Mucosa of rectum (tissue), 2 donors: Measurements from ENCODE around the gene FXN.
"Not testable (repeated sequence)": the region's sequence is repeated elsewhere in the genome, so short reads cannot be mapped to it uniquely, and the experiment has no call there.

Experiments used
- H3K27ac ChIP-seq, 2 donors: one replicate each; pipeline ENCODE4 v1.7.0; 2013; ENCODE audit warnings: inconsistent platforms in 2 of 2, low read depth in 2 of 2, low read length in 2 of 2
- H3K27me3 ChIP-seq, 2 donors: one replicate each; pipeline ENCODE4 v1.7.0; 2013; ENCODE audit warnings: low read length in 2 of 2; ENCODE audit not compliant: control insufficient read depth in 2 of 2, insufficient read depth in 2 of 2
- H3K36me3 ChIP-seq, 2 donors: one replicate each; pipeline ENCODE4 v1.7.0; 2013; ENCODE audit warnings: low read length in 2 of 2; ENCODE audit not compliant: control insufficient read depth in 2 of 2, insufficient read depth in 2 of 2
- H3K4me1 ChIP-seq, 2 donors: one replicate each; pipeline ENCODE4 v1.7.0; 2013; ENCODE audit warnings: low read length in 2 of 2, mild to moderate bottlenecking in 1 of 2; ENCODE audit not compliant: control insufficient read depth in 2 of 2, insufficient read depth in 2 of 2
- H3K4me3 ChIP-seq, 2 donors: one replicate each; pipeline ENCODE4 v1.7.0; 2013; ENCODE audit warnings: low read length in 2 of 2
- H3K9ac ChIP-seq, 2 donors: one replicate each; pipeline ENCODE4 v1.7.0; 2013; ENCODE audit warnings: low read length in 2 of 2, low read depth in 1 of 2, mild to moderate bottlenecking in 1 of 2
- H3K9me3 ChIP-seq, 2 donors: one replicate each; pipeline ENCODE4 v1.7.0; 2013; ENCODE audit warnings: low read length in 2 of 2; ENCODE audit not compliant: control insufficient read depth in 2 of 2
- donor health status: healthy.
- donor health status: Normal muscosa, but diverticular disease.

Gene FXN

DNA sequence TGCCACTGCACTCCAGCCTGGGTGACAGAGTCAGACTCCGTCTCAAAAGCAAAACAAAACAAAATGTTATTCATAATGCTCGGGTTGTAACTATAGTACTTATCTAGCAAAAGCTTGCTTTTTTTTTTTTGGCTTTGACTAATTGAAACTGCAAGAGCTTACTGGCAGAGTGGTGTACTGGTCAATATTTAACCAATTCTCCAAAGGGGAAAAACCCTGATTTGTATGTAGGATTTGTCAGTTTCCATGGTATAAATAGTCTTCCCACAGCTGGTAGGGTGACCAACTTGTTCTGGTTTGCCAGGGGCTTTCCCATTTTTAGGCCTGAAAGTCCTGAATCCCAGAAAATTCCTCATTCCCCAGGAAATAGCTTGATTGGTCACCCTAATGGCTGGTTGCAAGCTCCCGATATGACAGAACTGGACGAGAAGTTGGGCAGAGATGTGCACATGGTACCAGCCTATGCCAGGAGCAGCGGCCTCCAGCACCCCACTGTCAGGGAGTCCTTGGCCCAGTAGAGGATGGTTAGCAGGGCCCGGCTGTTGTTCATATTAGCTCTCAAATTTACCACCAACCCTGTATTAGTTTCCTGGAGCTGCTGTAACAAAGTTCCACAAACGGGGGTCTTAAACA lies 58.0 kb downstream of the FXN start:
- Histone ChIP-seq H3K27ac (no peak overlapping the region), H3K4me3 (peak overlapping the region in 1 of 2 donors; percentile 7), H3K27me3 (no peaks in the 10 kb centered on the region), H3K4me1 (peaks cover 13 to 15% of the 10 kb centered on the region in 2 donors), H3K9me3 (no peaks in the 10 kb centered on the region), H3K36me3 (no peaks in the 10 kb centered on the region), H3K9ac (no peak overlapping the region)

DNA sequence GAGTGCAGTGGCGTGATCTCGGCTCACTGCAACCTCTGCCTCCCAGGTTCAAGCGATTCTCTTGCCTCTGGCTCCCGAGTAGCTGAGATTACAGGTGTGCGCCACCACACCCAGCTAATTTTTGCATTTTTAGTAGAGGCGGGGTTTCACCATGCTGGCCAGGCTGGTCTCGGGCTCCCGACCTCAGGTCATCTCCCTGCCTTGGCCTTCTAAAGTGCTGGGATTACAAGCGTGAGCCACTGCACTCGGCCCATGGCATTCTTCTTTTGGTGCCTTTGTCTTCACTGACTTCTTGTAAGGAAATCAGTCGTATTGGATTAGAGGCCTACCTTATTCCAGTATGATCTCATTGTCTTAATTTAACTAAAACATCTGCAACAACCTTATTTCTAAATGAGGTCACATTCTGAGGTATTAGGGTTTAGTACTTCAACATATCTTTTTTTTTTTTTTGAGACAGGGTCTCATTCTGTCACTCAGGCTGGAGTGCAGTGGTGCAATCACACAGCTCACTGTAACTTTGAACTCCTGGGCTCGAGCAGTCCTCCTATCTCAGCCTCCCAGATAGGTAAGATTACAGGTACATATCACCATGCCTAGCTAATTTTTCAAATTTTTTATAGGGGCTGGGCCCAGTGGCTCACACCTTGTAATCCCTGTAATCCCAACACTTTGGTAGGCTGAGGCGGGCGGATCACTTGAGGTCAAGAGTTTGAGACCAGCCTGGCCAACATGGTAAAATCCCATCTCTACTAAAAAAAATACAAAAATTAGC lies 59.0 kb downstream of the FXN start:
- peaks cover 13 to 20% of the 10 kb centered on the region in 2 donors for H3K4me1 ChIP-seq
- not testable (repeated sequence) for H3K4me3 ChIP-seq, H3K27ac ChIP-seq

DNA sequence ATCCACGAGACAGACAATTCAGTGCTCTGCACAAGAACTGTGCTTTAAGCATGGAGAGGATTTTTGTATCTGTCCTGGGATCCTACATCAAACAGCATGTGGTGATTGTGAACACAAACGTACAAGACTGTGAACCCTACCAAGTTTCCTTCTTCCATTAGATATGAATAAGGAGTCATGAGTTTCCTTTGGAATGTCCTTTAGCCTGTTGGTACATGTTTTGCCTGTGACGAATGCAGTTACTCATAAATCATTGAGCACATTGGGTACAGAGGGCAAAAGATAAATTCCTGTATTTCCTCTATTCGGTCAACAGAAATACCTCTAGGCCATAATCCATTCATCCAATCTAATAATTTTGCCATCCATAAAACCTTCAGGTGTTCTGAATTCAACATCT lies 61.5 kb downstream of the FXN start:
- peak overlapping the region; percentile 69 to 83 for H3K27ac ChIP-seq
- H3K4me3 ChIP-seq: peak overlapping the region in 1 of 2 donors; percentile 56
- no peaks in the 10 kb centered on the region for H3K27me3 ChIP-seq

More for the DNA sequence above, 59.0 kb downstream of the FXN start:
- not testable (repeated sequence) for H3K27me3 ChIP-seq, H3K36me3 ChIP-seq, H3K9me3 ChIP-seq, H3K9ac ChIP-seq

DNA sequence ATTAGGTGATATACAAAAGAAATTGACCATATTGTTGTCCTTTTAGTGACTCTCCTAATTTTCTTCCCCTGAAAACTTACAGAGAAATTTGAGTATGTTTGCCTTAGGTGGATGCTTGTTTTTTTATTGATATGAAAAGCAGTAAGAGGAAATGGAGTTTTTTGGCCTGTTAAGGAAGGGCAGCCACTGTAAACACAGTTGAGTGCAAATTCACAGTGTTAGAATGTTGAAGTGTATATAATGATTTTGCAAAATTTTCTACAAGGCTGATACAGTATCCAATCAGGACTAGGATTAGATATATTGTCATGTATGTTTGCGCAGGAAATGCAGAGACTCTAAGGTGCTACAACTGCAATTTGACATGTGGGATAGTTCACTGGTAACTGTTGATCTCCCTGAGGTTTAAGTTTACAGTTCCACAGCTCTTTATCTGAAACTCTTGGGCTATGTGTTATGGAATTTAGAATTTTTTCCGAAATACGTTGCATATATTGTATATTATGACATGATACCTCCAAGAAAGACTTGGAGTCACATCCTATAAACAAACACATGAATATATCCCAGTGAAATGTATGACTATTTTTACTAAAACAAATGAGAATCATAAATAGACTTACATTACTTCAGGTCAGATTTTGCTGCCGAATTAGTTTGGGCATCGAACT lies 62.5 kb downstream of the FXN start:
- Histone ChIP-seq H3K27ac (peak overlapping the region; percentile 71 to 79), H3K4me1 (peaks cover 17 to 20% of the 10 kb centered on the region in 2 donors), H3K27me3 (no peaks in the 10 kb centered on the region), H3K4me3 (peak overlapping the region in 1 of 2 donors; percentile 1), H3K36me3 (no peaks in the 10 kb centered on the region), H3K9ac (peak overlapping the region in 1 of 2 donors; percentile 23), H3K9me3 (no peaks in the 10 kb centered on the region)

More for the DNA sequence above, 61.5 kb downstream of the FXN start:
- no peaks in the 10 kb centered on the region for H3K9me3 ChIP-seq
- peaks cover 16 to 20% of the 10 kb centered on the region in 2 donors for H3K4me1 ChIP-seq
- H3K36me3 ChIP-seq: no peaks in the 10 kb centered on the region
- peak overlapping the region in 1 of 2 donors; percentile 27 for H3K9ac ChIP-seq

DNA sequence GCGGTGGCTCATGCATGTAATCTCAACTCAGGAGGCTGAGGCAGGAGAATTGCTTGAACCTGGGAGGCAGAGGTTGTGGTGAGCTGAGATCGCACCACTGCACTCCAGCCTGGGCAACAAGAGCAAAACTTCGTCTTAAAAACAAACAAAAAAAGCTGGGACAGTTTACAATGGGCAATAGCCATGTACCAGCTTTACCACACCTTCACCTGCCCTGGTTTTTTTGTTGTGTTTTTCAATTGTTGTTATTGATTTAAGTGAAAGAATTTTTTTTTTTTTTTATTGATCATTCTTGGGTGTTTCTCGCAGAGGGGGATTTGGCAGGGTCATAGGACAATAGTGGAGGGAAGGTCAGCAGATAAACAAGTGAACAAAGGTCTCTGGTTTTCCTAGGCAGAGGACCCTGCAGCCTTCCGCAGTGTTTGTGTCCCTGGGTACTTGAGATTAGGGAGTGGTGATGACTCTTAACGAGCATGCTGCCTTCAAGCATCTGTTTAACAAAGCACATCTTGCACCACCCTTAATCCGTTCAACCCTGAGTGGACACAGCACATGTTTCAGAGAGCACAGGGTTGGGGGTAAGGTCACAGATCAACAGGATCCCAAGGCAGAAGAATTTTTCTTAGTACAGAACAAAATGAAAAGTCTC lies 67.9 kb downstream of the FXN start:
- H3K4me1 ChIP-seq: peaks cover 7 to 18% of the 10 kb centered on the region in 2 donors
- H3K9me3 ChIP-seq, H3K27ac ChIP-seq, H3K4me3 ChIP-seq, H3K36me3 ChIP-seq, H3K27me3 ChIP-seq, H3K9ac ChIP-seq: not testable (repeated sequence)

DNA sequence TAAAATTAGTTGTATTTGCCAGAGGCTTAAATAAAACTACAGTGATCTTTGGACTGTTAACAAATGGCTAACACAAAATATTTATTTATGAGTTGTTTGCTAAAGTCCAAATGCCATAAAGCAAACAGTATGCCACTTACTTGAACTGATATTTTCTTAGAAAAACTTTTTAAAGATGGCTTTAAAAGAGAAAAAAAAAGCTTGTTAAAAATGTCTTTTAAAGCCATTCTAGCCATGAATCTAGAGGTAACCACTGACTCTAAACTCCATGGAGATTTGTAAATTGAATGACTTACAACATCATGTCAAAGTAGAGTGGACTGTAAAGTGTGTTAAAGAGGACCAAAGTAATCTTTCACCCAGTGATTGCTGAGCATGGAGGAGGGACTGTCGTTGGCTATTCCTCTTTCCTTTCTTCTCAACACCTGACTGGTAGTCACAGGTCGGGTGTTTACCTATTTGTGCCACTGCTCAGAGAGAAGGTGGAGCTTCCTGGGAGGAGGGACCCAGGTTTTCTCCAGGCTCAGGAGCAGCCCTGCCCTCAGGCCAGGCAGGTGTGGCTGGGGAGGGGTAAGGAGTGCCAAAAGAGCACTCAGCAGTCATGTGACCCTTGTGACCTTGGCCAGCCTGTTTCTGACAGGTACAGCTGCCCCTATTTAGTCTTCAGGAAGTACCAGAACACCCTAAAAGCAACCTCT lies 69.4 kb downstream of the FXN start:
- peak overlapping the region; percentile 79 to 94 for H3K27ac ChIP-seq
- H3K27me3 ChIP-seq: no peaks in the 10 kb centered on the region
- no peaks in the 10 kb centered on the region for H3K9me3 ChIP-seq
- H3K4me3 ChIP-seq: peak overlapping the region in 1 of 2 donors; percentile 31
- H3K36me3 ChIP-seq: no peaks in the 10 kb centered on the region
- peaks cover 3 to 11% of the 10 kb centered on the region in 2 donors for H3K4me1 ChIP-seq
- peak overlapping the region; percentile 41 to 65 for H3K9ac ChIP-seq

DNA sequence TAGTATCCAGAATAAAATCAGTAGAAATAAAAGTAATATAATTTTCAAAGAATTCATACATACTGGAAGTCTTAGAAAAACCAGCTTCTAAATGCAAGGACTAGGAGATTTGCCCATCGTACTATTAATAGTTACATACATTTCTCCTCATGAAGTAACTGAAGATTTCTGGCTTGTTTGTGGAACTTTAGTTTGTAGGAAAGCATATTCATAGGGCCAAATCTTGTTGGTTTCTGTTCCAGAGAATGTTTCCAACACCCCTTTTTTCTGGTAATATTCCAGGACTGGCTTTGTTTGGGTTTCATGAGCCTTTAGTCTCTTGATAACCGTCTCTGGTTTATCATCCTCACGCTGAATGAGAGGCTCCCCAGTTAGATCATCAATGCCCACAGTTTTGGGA lies 72.2 kb downstream of the FXN start:
- no peak overlapping the region for H3K9ac ChIP-seq
- H3K27ac ChIP-seq: no peak overlapping the region
- H3K27me3 ChIP-seq: no peaks in the 10 kb centered on the region
- H3K9me3 ChIP-seq: no peaks in the 10 kb centered on the region
- no peak overlapping the region for H3K4me3 ChIP-seq
- peaks cover 3 to 11% of the 10 kb centered on the region in 2 donors for H3K4me1 ChIP-seq
- no peaks in the 10 kb centered on the region for H3K36me3 ChIP-seq

DNA sequence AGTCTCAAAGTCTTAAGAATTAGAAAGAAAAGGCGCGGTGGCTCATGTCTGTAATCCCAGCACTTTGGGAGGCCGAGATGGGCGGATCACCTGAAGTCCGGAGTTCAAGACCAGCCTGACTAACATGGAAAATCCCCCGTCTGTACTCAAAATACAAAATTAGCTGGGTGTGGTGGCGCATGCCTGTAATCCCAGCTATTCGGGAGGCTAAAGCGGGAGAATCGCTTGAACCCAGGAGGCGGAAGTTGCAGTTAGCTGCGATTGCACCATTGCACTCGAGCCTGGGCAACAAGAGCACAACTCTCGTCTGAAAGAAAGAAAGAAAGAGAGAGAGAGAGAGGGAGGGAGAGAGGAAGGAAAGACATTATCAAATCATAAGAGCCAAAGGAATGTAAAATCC lies 73.2 kb downstream of the FXN start:
- not testable (repeated sequence) for H3K27me3 ChIP-seq, H3K9me3 ChIP-seq, H3K36me3 ChIP-seq

DNA sequence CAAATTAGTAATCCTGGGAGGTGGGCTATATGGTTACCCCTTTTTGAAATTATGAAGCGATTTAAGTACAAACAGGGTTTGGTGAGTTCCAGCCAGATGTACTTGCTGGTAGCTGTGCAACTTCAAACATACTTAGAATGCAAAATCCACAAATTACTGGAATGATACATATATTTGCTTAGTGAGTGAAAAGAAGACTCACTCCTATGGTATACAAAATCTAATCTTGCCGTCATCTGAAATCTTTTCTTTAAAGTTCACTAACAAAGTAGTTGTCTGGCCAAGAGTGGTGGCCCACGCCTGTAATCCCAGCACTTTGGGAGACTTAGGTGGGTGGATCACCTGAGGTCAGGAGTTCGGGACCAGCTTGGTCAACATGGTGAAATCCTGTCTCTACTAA lies 73.6 kb downstream of the FXN start:
- Histone ChIP-seq H3K4me1 (peaks cover 0 to 11% of the 10 kb centered on the region in 2 donors), H3K4me3 (no peak overlapping the region), H3K9ac (no peak overlapping the region), H3K27me3 (no peaks in the 10 kb centered on the region), H3K9me3 (no peaks in the 10 kb centered on the region), H3K27ac (no peak overlapping the region), H3K36me3 (no peaks in the 10 kb centered on the region)

More for the DNA sequence above, 73.2 kb downstream of the FXN start:
- H3K4me3 ChIP-seq, H3K27ac ChIP-seq, H3K9ac ChIP-seq: not testable (repeated sequence)
- peaks cover 0 to 11% of the 10 kb centered on the region in 2 donors for H3K4me1 ChIP-seq
